ENCODE measurements around the gene CCDC148. TPM values are rescaled to one million over a fixed set of nuclear protein-coding genes. Genes with fewer than 3 reads are reported as not detected.

The CCDC148 gene
- total RNA-seq, 1 donor from 2014 or later: 0.29 TPM

DNA sequence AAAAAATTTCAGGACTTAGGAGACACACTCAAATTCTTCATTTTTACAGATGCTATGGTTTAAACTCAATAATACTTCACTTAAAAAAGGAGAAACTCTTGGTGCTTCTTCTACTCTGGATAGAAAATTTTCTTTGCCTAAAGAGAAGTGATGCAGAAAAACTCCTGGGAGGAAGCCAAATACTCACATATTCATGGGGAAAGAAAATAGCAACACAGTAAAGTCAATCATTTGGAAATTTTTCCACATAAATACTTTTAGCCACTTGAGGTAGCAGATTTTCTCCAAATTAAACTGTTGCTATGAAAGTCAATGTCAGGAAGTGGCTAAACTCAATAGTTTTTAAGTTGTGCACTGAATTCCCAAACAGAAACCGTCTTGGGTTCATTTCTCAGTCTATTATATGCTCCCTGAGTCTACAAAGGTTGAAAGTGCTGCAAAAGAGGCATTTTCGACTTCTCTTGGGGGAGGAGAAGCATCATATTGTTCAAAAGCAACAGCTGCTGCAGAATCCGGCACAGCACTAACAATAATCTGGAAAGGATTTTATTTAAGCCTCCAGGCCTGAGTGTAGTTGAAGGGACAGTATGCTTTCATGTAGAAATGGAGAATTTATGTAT is 273.8 kb downstream of the CCDC148 start:
- DNase-seq (ENCODE audit: low read depth): no peak

GRCh38 chr2:158181171-158181570 is 275.4 kb downstream of the CCDC148 start:
- no peak for DNase-seq (ENCODE audit: low read depth)

DNA sequence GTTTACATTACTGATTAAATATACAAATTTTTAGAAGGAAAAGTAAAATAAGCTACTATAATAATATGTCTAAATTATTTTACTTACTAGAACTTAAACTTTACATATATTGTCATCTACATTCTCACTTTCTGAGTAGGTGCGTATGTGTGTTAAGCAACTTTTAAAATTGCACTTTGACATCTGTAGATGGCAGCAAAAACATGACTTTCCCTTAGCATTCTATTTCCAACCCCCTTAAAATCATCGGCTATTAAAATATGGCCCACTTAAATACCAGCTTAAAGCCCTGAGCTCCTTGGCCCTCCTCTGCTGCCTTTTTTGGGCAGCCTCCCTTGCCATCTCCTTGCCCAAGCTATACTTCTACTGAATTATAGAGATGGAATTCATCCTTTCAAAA is 276.9 kb downstream of the CCDC148 start:
- DNase-seq (ENCODE audit: low read depth): peak; percentile 22

DNA sequence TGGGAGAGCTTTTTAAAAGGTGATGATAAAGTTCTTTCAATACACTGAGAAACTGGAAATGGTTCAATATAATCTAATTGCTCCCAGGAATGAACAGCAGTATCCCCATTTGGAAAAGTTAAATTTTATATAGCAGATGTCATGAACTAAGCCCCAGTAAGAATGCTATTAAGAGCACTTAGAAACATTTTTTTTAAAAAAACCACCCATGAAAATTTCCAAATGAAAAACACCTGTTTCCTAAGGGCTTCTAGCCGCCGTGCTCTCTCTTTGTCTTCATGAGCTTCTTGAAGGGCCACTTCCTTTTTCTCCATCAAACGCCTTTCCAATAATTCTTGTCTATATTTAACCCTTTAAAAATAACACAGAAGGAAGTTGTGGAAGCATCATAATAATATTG is 277.9 kb downstream of the CCDC148 start:
- DNase-seq (ENCODE audit: low read depth): no peak

DNA sequence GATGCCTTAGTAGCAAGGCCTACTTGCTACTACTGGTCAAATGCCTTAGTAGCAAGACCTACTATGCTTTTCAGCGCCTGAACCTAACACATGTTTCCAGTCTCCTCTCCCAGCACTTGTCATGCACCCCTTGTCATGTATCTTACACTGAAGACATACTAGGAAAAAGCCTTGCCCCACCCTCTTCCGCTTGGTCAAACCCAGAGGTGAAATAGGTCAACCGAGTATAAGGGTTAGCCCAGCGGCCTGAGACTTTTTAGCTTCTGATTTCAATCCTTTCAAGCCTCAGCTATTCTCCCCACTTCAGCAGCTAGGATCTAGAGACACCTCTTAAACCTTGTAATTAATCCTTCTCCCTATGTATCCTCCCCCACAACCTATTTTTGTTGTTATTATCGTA is 281.6 kb downstream of the CCDC148 start:
- DNase-seq (ENCODE audit: low read depth): no peak

- DNase-seq (ENCODE audit: low read depth): no peak
Measured at GRCh38 chr2:158174495-158174894, 282.1 kb downstream of the CCDC148 start.

GRCh38 chr2:158172719-158173118 is 283.8 kb downstream of the CCDC148 start:
- no peak for DNase-seq (ENCODE audit: low read depth)

GRCh38 chr2:158154596-158154995 is 302.0 kb downstream of the CCDC148 start:
- peak; percentile 14 for DNase-seq (ENCODE audit: low read depth)

DNA sequence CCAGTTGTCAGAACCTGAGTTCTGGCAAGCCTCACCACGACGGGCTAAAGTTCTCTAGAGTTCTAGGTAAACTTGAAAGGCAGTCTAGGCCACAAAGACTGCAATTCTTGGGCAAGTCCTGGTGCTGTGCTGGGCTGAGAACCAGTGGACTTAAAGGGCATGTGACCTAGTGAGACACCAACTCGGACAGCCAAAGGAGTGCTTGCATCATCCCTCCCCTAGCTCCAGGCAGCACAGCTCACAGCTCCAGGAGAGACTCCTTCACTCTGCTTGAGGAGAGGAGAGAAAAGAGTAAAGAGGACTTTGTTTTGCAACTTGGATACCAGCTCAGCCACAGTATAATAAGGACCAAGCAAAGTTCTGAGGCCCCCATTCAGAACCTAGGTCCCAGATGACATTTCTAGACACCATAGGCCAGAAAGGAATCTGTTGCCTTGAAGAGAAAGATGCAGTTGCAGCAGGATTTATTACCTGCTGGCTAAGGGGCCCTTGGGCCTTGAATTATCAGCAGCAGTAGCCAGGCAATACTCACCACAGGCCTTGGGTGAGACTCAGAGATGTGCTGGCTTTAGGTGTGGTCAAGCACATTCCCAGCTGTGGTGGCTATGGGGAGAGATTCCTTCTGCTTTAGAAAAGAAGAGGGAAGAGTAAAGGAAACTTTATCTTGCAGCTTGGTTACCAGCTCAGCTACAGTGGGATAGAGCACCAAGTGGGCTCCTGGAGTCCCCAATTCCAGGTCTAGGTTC is 303.1 kb downstream of the CCDC148 start:
- DNase-seq (ENCODE audit: low read depth): peak; percentile 87

DNA sequence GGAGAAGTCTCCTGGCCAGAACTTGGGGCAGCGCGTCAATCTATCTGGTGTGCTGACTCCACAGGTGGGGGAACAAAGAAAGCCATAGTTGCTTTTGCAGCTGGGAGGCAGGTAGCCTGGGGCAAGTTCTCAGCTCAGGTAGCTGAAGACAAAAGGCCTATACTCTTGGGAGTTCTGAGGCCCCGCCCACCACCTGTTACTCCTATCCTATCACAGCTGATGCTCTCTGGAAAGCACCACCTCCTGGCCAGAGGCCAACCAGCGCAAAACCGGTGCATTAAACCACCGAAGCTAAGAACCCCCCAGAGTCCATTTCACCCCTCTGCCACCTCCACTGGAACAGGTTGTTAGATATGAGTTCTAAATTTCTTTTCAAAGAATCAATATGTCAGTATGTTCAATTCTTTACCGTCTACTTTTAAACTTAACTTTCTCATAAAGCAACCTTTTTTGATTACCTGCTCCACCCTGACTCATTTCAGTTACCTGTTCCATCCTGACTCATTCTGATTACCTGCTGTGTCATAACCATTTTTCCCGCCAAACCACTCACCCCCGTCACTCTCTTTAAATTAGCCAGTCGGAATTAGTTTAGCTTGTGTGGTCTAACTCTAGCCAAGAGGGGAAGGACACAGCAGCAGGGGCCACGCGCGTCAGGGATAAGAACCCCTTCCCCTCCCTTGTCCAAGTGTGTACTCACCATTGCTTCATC is 311.5 kb downstream of the CCDC148 start:
- no peak for DNase-seq (ENCODE audit: low read depth)

GRCh38 chr2:158143703-158144360 is 312.7 kb downstream of the CCDC148 start:
- no peak for DNase-seq (ENCODE audit: low read depth)

DNA sequence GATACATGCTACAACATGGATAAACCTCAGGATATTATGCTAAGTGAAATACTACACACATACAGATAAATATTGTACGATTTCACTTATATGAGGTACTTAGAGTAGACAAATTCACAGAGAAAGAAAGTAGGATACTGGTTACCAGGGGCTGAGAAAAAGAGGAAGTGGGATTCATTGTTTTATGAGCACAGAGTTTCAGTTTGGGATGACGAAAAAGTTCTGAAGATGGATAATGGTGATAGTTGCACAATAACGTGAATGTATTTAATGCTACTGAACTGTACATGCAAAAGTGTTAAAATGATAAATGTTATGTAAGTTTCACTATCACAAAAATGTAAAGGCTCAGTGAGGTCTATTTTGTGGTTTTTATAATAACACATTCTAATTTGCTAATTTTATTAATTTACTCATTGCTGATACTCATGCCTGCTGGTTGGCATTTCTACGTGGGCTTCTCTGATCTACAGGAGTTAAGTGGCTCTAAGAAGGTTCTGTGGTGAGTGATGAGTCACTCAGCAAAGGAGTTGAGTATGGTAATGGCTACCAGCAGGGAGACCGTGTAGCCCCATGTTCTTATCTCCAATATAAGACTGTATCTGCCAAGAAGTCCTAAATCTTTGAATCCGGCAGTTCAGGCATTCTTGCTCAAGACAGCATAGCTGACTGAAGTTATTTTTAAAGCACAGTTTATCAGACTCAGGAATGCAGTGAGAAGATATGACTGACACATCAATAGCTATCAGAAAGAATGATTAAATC is 313.8 kb downstream of the CCDC148 start:
- DNase-seq (ENCODE audit: low read depth): peak; percentile 9

GRCh38 chr2:158142165-158142564 is 314.4 kb downstream of the CCDC148 start:
- no peak for DNase-seq (ENCODE audit: low read depth)

DNA sequence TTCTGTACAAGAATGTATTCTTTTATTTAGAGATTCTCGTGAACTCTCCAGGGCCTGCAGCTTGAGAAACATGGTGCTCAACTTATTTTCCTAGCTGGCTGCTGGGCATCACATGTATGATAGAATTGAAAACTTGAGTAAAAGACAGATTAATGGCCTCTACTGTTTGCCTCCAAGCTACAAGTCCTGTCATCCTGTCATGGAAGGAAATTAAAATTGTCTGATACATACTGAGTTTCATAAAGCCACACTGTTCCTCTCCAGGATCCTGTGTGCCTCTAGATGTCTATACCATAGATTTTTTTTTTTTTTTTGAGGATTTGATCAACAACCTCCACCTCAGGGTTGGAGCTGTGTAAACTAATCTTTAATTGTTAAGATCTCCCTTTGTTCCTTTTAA is 316.4 kb downstream of the CCDC148 start:
- DNase-seq (ENCODE audit: low read depth): no peak

GRCh38 chr2:158138255-158138654 is 318.3 kb downstream of the CCDC148 start:
- no peak for DNase-seq (ENCODE audit: low read depth)

DNA sequence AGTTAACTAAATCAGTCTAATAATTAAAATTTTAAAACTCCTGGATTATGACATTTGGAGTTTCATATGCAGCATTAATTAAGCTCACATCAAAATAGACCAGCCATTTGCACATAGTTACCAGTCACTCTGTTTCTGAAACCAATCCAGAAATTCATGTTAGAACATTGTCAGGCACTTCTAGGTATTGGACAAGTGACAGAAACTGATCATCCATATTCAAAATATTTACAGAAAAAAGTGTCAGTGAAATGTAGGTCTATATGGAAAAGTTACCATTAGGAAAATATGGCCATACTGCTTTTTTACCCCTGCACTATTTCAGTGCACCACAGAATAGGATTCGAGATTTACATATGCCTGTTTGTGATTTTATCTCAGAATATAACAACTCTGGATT is 321.5 kb downstream of the CCDC148 start:
- no peak for DNase-seq (ENCODE audit: low read depth)

- no peak for DNase-seq (ENCODE audit: low read depth)
Measured at GRCh38 chr2:158134655-158135054, 321.9 kb downstream of the CCDC148 start.

DNA sequence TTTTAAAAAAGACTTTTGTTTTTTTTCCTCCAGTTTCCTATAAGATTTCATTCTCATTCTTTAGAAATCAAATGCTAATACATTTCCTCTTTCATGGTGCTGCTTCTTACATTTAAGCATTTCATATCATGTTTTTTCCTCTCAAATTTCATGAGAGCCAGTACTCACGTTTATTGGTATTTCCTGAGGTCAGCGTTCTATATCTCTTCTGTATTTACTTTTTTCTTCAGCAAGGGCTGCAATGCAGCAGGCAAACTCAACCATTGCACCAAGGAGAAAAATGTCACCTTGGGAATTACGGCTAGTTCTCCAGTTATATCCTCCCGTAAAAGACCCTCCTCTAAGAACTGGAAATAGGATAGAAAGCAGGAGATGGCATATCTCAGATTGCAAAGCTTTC is 322.5 kb downstream of the CCDC148 start:
- DNase-seq (ENCODE audit: low read depth): no peak

DNA sequence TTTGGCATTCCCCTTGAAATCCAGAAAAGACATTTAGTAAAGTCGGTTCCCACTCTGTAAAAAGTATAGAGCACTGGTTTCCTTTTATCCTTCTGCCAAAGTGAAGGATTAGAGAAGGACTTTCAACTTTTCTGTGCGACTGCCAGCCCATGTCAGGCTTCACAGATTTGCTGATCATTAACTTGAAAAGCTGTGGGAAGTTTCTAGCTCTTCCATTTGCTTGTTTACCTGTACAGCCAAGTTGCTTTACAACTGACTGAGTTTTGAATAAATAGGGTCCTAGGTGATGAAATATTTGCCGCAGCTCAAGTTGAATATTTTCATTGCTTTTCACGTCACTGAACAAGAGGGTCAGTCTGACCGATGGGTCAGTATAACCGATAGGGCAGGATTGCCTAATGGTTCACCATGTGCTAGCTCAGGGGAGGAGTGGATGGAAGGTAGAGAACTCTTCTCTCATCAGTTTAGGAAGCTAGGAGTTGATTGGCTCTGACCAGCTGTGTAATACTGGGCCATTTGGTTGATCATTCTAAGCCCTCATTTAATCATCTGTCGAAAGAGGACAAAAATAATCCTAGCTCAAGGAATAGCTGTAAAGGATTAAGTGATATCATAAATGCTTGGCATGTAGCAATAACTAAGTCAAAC is 324.5 kb downstream of the CCDC148 start:
- DNase-seq (ENCODE audit: low read depth): no peak

DNA sequence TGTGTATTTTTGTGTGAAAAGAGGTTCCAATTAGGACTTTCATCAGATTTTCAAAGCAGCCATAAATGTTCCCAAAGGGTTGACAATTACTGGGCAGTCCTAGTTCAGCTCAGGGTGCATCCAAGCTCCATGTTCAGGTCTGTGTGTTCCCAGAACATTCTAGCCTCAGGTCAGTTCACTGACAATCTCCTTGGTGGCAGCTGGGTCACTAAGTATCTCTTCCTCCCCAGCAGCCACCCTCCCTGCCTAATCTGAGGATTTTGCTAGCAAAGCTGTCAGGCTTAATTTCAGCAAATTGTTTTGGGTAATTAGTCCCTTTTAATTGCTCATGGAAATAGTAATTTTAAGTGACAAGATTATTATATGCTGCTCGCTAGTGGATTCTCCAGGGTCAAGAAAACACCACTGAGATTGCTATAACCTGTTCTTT is 325.1 kb downstream of the CCDC148 start:
- no peak for DNase-seq (ENCODE audit: low read depth)
